ENCODE results near the gene TPH2. TPM values are rescaled to one million over a fixed set of nuclear protein-coding genes. Genes with fewer than 3 reads are reported as not detected.
A peak's percentile ranks its signal among the peaks of the same experiment; 100 is the strongest.

TPH2 gene
- total RNA-seq, 1 donor from 2014 or later, result under 0.01 TPM

DNA sequence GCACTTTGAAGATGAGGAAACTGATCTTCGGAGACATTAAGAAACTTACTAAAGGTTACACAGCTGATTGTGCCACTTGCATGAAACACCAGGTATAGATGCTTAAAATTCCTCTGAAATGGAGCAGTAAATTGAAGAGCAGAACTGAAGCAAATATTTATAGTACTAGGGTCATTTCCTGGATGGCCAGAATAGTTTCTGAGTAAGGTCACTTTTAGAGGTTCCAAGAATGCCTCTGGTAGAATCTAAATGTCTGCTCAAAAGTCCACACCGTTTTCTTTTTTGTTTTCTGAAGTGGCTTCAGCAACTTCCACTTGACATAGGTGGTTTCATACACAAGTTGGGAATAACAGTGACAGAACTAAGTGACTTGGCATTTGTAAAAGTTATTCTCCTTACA is 19.4 kb downstream of the TPH2 start:
- no peak for DNase-seq (ENCODE audit: low spot score in 2 of 2)
- no peak for FAIRE-seq

DNA sequence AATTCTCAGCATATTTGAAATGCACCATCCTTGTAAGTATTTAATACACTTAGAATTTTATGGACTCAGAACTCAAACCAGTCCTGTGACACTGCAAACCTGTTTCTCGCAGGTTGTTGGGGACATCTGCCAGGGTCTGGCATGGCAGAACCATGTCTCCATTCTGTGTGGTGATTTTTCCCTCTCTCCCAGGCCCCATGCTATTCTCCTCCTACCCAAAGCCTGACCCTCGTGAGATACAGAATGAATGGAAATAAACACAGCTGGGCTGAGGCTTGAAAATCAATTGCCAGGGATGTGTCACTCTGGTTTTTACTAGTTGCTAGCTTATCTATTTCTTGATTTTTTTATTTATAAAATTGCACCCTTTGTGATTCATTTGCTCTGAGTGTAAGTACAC is 19.8 kb downstream of the TPH2 start:
- DNase-seq (ENCODE audit: low spot score in 2 of 2), result no peak
- FAIRE-seq, result no peak

DNA sequence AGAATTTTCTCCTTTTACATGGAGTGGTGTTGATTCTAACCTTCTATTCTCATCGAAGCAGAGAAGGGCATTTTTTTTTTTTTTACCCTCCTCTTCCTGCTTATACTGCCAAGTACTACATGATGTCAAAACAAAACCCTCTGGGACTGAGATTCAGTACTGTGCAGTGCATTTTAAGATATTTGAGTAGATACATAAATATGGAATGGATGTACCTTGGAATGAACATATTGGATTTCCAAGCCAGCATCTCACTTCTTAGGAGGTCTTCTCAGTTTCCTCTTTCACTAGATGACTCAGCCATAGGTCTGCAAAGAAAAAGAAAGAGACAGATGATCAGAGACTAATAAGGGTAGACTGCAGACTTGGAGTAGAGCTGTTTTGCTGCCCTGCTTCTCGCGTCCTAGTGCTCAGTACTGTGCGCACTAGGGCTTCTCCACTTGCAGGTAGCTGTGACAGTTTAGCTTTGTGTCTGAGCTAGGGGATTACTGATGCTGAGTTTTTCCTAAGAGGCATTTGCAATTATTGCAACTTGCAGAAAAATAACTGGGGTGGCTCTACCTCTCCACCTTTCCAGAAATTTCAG is 20.4 kb downstream of the TPH2 start:
- FAIRE-seq (no peak), DNase-seq (ENCODE audit: low spot score in 2 of 2) (no peak)

DNA sequence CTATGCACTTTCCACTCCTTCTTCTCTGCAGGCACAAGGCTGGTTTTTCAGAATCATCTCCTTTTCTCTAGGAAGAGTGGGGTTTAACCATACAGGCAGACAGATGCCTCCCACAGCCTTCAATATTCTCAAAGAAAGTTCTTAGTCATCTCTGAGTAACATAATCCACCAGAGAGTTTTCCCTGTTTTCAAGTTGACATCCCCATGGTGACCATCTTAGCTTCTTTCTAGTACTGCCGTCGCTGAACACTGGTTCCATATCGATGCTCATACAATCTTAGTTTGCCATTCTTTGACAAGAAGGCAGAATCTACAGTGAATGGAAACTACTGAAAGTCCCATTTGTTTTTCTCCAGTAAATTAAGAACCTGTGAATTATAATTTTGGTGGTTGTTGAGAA is 28.6 kb downstream of the TPH2 start:
- FAIRE-seq (no peak), DNase-seq (ENCODE audit: low spot score in 2 of 2) (peak in 1 of 2 donors; percentile 8)

DNA sequence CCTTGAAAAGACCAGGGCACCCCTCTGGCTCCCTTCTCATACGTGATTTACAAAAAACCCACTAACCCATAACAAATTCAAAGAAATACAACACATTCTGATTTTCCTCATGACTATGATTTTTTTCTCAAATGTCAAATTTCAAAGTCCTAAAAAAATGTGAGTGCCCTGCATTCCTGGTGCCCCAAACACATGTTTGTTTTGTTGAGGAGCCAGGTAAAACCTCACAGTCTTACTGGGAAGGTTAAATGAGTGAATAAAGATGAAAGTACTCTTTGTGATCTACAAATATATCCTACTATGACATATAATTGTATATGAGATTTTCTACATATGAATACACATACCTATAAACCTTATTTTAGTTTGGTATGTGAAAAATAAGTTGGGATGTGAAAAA is 30.7 kb downstream of the TPH2 start:
- FAIRE-seq (no peak), DNase-seq (ENCODE audit: low spot score in 2 of 2) (no peak)

DNA sequence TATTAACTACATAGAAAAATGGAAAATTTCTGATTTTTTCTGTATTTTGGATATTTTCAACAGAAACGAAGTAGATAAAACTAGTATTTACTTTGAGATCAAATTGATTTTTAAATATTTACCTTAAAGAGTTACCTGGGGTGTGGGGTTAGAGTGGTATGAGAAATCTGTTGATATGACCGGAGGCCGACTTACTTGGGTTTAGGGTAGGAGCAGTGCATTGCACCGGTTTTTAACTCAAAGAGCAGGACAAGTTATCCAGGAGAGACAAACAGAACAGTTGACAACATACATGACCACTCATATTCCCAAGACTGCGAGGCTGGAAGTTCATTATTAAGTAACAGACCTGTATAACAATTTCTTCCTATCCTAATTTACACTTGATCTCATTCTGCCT is 31.4 kb downstream of the TPH2 start:
- DNase-seq (ENCODE audit: low spot score in 2 of 2) (no peak), FAIRE-seq (no peak)

DNA sequence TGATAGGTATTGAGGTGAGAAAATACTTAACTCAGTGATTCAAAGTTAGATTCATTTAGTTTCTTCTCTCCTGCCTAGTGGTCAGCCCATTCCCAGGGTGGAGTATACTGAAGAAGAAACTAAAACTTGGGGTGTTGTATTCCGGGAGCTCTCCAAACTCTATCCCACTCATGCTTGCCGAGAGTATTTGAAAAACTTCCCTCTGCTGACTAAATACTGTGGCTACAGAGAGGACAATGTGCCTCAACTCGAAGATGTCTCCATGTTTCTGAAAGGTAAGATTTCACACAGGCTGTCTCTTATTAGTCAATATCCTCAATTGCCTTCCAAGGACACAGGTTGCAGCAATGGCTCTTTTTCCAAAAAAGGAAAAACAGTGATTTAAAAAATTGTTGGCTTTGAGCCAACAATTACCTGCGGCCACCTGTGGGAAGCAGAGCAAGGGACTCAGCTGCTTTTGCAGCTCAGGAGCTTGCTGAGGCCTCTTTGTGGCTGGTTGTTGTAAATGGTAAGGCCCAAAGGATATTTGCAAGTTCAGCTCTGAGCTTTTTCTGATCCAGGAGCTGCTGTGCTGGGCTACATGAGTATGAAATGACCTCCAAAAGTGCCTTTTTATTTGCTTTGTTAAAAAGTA is 33.9 kb downstream of the TPH2 start:
- no peak for DNase-seq (ENCODE audit: low spot score in 2 of 2)
- FAIRE-seq, result no peak

DNA sequence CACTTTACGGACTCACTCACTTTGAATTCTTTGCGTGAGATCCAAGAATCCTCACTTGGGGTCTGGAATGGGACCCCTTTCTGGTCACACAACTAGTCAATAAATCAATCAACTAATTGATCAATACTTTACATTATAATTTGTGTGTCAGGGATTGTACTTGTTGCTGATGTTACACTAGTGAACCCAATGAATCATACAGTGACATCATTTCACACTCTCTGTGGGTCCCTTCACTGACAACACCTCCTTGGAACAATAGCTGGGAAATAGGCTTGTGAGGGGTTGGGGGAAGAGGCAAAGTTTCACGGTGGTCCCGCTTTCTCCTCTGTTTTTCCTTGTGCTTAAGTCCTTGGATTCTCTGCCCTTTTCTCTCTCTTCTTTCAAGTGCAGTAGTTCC is 35.0 kb downstream of the TPH2 start:
- no peak for FAIRE-seq
- DNase-seq (ENCODE audit: low spot score in 2 of 2), result no peak

DNA sequence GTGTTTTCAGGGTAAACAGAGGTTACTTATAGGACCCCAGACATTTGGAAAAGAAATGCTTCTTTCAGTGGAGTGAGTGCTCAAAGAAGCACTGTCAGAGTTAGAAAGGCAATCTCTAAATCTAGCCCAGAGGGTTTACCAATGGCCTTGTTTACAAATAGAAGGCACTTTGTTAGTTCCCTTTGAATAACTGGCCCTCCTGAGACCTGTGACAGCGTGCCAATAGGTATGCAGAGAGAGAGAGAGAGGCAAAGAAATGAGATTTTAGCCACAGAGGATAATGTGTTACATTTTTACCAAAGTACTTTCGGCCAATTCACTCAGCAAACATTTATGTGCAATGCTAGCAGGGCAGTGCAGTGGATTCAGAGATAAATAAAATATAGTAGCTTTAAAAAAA is 41.9 kb downstream of the TPH2 start:
- FAIRE-seq (no peak), DNase-seq (ENCODE audit: low spot score in 2 of 2) (no peak)

DNA sequence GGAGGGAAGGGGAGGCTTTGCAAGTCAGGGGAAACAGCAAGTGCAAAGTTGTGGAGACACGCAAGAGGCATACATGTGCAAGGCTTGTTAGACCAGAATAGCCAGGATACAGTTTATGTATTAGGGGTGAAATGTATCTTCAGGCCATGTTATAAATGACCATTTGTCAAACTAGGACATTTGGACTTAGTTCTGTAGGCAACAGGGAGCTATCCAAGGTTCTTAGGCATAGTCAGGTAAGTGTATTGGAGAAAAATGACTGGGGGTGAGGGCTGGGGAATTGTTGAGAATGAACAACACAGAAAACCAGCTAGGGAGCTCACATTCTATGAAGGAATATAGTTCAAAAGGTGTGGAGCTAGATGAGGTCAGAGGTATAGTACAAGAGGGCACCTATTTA is 42.5 kb downstream of the TPH2 start:
- no peak for DNase-seq (ENCODE audit: low spot score in 2 of 2)
- FAIRE-seq, result no peak

DNA sequence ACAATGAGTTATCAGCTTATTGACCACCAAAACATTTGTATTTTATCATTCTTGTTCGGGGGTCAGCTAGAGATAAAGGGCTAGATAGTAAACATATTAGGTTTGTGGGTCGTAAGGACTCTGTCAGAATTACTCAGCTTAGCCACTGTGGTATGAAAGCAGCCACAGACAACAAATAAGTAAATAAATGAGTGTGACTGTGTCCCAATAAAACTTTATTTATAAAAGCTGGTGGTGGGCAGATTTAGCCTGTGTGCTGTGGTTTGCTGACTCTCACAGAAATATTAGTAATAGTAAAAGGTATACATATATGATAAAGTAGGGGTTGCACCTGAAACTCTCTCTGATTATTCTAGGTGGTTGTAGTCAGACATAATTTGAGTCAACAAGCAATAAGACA is 56.1 kb downstream of the TPH2 start:
- FAIRE-seq, result no peak
- DNase-seq (ENCODE audit: low spot score in 2 of 2), result no peak

DNA sequence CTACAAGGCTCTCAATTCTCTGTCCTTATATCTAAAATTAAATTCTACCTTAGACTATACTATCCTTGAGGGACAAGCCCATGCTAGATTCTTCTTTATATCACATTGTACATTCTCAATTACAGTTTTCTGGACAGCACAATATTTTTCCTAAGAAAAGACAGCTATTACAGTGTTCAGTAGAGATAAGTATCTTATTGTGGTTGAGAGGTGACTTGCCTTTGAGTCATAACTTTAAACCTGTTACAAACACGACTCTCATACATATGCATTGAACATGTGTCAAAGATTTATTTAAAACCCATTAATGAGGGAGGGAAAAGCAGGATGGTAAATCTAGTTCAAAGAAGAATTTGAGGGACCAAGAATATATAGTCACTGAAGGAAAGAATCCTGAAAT is 61.1 kb downstream of the TPH2 start:
- DNase-seq (ENCODE audit: low spot score in 2 of 2) (no peak), FAIRE-seq (no peak)

DNA sequence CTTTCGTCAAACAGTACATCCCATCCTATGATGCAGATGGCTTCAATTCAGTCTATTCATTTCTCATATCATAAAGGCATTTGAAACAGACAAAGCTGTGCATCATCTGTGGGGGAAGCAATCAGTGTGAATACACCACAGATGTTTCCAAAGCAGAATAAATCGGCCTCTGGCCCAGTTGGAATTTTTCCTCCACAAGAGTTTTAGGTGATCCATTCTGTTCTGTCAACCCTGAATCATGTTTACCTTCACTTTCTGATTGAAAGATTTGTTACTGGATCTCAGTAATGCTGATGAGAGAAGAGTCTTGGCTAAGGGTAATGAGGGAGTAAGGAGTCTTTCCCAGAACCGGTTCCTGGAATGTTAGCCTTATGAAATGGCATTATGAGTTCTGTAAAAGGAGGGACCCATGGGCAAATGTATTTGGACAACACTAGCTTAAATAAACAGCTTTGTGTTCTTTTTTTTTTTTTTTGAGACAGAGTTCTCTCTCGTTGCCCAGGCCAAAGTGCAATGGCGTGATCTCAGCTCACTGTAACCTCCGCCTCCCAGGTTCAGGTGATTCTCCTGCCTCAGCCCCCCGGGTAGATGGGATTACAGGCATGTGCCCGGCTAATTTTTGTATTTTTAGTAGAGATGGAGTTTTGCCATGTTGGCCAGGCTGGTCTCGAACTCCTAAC is 62.5 kb downstream of the TPH2 start:
- no peak for DNase-seq (ENCODE audit: low spot score in 2 of 2)
- no peak for FAIRE-seq

DNA sequence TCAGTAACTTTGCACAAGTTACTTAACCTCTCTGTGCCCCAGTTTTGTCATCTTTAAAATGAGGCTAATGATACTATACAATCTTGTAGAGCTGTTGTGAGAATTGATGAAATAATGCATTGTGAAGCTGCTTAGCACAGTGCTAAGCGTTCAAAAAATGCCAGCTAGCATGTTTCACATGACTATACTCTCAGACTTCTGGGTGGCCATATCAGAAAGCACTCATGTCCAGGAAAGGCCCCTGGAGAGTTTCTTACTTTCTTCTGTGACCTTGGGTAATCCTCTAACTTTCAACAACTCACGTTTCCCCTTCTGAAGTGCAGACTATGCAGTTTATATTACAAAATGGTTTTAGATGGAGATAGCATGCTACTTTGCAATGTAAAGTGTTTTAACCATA is 68.1 kb downstream of the TPH2 start:
- DNase-seq (ENCODE audit: low spot score in 2 of 2) (no peak), FAIRE-seq (no peak)

DNA sequence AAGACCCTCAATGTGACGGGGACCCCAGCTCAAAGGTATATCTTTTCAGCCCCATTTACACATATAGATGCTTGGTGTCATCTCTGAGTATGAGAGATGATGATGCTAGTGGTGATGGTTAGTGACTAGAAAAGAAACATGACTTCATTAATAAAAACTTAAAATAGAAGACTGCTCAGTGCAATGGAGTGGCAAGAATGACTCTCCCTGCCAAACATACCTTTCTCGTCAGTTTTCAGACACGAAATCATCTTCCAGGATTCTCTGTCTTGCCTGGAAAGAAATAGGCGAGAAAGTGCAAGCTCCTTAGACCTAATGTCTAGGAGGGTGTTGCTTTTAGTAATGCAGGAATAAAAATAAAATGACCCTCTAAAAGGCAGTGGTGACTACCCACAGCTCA is 71.7 kb downstream of the TPH2 start:
- FAIRE-seq, result no peak
- DNase-seq (ENCODE audit: low spot score in 2 of 2), result no peak

DNA sequence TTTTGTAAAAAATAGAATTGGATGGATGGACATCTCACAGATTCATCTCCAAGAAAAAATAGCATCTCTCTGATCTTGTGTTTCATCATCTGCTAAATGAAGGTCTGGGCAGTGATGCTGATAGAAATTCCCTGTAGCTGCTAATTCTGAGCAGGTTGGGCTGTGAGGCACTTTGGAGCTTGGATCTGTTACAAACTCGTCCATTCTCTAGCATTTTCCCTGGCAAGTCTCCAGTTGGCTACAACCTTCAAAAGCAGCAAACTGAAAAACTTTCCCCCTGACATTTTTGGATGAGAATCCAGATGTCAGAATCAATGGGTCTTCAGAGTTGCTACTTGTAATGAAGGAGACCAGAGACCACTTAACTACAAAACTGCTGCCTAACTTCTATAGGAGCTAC is 72.7 kb downstream of the TPH2 start:
- no peak for FAIRE-seq
- DNase-seq (ENCODE audit: low spot score in 2 of 2), result no peak

DNA sequence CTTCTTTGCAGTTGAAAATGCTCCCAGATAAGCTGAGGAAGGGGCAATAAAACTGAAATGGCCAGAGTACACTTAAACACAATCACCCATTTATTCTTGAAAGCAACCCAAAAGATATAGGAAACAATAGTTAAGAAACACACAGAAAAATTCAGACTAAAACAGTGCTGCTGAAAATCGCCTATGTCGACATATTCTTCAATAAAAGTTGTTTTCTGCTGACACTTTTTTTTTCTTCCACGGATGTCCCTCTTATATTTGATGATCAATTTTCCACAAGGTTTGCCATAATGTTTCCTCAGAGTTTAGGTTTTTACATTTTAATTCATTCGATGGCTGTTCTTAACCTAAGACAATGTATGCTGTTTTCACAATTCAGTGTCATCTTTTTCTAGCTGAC is 74.2 kb downstream of the TPH2 start:
- FAIRE-seq, result no peak
- DNase-seq (ENCODE audit: low spot score in 2 of 2), result no peak

DNA sequence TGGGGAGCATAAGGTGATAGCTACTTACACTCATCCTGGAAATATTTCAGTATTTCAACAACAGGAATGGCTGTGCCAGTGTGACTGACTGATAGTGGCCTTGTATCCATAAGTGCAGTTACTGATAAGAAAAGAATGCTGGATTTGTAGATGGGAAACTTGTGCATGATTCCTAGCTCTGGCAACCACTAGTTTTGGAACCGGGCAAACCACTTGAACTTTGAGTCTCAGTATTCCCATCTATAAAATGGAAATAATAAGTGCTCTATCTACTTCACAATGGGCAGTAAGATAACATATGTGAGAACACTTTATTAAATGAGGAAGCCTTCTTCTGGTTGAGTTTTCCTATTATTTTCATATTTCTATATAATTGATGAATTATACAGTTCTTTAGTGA is 77.2 kb downstream of the TPH2 start:
- no peak for FAIRE-seq
- DNase-seq (ENCODE audit: low spot score in 2 of 2), result no peak

DNA sequence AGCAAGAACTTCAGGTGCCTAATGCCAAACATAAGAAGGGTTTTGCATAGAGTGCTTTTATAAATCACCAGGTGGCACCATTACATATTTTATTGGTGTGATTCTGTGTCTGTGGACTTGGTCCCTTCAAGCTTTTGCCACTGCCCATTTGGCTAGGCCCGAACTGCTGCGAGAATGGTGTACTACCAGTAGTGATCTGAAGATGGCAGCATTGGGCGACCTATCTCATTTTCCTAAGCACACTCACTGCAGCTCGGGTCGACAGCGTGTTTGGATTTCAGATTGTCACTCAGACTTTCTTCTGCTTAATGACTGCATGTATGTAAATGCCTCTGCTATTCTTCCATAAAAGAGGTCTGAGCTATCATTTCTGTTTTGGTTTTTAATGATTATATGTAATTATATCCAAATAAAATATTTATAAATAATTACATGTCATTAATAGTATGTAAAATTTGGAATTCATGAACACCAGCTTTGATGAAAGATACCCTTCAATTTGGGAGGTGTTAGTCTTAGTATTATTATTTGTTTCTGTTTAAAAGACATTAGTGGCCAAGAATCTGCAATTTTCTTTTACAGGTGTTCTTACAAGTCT is 78.5 kb downstream of the TPH2 start:
- FAIRE-seq (peak; percentile 47), DNase-seq (ENCODE audit: low spot score in 2 of 2) (peak; percentile 17 to 40)

DNA sequence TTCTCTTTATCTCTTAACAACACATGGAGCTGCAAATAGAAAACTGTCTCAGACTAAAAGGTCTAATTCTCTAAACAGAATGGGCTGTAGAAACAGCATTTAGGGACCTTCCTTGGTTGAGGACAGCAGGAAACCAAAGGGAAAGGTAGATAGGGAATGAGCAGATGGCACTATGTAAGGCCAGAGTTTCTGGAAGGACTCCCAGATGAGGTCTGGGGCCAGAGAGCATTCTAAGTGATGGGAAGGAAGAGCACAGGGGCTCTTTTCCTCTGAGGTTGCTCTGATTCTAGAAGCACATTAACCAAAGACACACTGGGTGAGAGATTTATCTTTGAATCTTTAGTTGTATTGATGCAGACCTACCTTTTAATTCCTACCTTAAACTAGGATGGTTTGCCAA is 79.4 kb downstream of the TPH2 start:
- FAIRE-seq (no peak), DNase-seq (ENCODE audit: low spot score in 2 of 2) (no peak)

DNA sequence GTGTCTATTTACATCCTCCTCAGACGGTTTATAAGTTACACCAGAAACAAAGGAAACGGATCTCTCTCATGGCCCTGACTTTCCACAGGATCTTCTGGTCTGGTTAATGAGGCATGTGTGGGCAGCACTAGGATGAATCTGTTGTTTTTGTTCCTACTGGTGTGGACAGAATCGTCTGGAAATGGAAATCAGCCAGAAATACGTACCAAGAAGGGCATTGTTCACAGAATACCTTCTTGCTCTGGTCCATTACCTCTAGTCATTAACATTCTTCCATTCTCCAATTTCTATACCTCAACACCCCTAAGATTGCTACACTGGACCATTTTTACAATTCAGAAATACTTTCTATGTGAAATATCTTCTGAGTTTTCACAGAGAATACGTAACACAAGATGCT is 86.0 kb downstream of the TPH2 start:
- FAIRE-seq (no peak), DNase-seq (ENCODE audit: low spot score in 2 of 2) (no peak)

DNA sequence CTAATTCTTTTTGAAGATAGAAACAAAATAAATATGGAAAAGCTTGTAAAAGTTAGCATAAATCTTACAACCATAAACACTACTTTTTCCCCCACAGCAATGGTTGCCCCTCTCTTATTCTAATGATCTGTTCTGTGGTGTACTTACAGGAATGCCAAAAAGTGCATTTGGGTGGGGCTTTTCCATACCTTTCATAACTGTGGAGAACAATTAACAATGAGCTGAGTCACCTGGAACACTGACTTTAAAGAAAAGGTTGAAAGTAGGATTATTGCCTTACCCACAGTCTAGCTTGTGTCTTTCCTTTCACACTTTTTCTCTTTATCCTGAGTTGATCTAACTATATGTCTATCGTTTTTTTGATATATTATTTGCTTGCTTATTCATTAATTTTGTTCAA is 86.9 kb downstream of the TPH2 start:
- DNase-seq (ENCODE audit: low spot score in 2 of 2) (no peak), FAIRE-seq (no peak)

Data from frontal cortex (tissue), 4 donors.